HG02623 (cell line): Measurements from ENCODE around the gene PODXL.
"Not testable (repeated sequence)": the region's sequence is repeated elsewhere in the genome, so short reads cannot be mapped to it uniquely, and the experiment has no call there.

ENCODE experiments used
- ATAC-seq: cut with Tn5 transposase; IDR thresholded peaks from one replicate; pipeline ENCODE4 v1.9.1; 2021; ENCODE audit warnings: moderate library complexity; ENCODE audit not compliant: unreplicated experiment

Gene PODXL

DNA sequence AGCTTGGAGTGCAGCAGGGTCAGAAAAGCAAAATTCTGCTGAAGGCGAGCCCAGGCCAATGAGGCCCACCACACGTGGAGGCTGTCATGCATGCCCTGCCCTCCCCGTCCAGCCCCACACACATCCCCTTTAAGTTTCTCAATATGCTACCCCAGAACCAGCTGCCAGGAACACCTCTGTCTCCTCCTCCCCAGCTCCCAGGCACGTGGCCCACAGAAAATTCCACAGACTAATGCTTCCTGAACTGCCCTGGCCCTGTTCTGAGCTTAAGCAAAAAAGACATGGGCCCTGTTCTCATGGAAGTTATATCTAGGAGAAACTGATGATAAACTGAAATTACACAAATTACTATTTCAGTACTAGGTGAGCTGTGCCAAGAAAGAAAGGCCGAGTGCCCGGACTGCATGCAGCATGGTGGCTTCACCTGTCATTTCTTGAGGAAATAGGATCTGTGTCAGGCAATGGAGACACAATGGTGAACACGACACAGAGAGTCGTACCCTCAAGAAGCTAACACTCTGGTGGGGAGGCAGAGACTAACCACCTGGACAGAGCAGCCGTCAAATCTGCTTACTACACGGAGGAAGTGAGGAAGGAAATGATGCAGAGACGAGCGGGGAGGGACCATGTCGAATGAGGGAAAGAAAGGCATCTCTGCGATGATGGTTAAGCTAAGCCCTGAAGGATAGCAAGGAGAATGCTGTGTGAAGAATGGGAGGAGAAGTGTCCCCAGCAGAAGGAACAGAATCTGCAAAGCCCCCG is 44.5 kb downstream of the PODXL start:
- ATAC-seq: no peak

DNA sequence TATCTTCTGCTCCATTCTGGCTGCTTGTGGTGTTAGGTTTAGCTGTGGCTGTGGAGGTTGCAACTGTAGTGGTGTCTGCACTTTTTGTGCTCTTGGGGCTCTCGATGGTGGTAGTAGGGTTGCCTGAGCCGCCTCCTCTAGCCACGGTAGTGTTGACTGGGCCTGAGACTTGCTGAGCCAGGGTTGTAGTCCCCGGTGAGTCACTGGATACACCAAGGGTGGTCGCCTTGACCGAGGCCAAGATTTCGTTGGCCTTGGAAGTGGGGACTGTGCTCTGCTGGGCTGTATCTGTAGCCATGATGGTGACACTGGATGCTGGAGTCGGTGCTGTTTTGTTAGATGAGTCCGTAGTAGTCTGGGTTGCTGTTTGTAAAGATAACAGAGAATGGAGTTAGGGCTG is 45.4 kb downstream of the PODXL start:
- ATAC-seq: no peak

DNA sequence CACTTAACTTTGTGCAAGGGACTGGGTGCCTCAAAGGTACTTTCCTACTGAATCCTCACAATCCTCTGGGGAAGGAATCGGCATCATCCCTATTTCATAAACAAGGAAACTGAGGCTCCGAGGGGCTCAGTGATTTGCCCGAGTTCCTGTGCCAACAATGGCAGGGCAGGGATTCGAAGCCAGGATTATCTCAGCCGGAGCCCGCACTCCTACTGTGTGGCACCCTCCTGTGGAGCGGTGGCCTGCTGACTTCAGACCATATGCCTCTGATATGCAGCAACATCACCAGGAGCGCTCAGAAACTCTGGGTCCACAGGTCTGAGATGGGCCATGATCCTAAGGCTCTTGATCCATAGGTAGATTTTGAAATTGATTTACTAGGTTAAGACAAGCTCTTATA is 46.6 kb downstream of the PODXL start:
- ATAC-seq: no peak

DNA sequence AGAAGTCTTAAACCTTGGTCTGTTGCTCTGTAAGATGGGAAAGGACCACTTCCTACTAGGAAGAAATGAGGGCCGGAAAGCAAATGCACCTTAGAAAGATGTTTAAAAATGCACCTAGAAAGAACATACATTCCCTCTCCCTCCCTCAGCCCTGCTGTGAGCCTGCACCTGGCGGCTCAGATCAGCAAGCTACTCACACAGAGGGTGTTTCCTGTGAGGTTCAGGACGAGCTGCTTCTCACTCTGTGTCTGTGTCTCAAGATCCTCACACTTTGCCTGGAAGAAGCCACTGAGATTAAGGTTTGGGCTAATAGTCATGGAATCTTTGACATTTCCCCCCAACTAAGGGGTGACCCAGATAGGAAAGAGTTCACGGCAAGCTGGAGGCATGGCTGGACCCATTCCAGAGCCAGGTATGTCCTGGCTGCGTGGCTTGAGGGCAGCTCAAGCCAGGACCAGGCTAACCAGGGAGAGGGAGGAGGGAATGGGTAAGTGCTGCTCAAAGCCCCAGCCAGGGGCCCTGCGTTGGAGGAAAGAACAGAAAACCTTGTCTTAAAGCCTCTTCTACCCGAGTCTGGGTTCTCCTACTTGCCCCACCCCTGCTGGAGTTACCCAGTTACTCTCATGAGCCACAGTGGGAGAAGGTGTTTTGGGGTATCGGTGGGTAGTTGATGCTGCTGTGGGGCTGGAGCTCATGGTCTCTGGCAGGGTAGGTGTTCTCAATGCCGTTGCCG is 47.5 kb downstream of the PODXL start:
- ATAC-seq: no peak

DNA sequence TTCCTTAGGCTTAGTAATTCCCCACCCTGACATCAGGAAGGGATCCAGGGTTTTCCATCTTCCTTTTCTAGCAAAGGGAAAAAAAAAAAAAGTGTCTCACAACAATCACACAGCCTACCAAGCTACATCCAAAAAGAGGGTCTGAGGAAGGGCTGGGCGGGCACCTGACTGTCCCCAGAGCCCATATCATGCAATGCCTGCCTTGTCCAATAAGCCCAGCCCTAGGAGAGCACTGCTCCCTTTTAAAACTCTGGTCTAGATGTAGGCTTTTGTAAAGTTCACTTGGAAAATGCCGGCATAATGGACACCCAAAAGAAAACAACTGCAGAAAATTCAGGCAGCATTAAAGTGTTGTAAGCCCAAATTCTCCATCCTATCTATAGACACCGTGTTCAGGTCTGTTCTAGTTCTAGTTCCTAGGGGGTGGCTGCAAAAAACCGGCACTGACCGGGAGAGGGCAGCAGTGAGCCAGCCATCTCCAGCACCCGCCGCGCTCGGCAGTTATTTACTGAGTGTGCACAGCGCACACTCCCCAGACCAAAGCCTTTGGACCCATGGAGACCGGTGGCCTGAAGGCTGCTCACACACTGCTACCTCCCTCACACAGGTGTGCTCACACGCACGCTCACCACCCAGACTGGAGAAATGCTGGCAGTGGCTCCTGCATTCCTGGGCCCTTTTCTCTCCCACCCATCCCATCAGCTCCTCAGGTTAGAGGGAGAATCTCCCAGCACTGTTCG is 48.7 kb downstream of the PODXL start:
- ATAC-seq: no peak

DNA sequence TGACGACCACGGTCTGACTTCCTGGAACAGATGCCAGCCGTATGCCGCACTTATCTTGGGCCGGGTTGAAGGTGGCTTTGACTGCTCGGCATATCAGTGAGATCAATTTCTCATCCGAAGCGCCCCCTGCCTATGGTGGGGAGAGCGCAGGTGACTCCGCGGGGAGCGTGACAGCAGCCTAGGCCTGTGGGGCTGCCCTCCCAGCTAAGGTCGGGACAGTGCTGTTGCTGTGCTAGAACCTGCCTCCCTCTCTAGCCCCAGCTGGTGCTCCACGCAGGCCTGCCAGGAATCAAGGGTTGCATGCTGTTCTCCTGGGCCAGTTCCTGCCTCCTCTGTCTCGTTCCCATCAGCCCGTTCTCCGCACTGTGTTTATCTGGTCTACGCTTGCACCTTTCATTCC is 49.8 kb downstream of the PODXL start:
- no peak for ATAC-seq

DNA sequence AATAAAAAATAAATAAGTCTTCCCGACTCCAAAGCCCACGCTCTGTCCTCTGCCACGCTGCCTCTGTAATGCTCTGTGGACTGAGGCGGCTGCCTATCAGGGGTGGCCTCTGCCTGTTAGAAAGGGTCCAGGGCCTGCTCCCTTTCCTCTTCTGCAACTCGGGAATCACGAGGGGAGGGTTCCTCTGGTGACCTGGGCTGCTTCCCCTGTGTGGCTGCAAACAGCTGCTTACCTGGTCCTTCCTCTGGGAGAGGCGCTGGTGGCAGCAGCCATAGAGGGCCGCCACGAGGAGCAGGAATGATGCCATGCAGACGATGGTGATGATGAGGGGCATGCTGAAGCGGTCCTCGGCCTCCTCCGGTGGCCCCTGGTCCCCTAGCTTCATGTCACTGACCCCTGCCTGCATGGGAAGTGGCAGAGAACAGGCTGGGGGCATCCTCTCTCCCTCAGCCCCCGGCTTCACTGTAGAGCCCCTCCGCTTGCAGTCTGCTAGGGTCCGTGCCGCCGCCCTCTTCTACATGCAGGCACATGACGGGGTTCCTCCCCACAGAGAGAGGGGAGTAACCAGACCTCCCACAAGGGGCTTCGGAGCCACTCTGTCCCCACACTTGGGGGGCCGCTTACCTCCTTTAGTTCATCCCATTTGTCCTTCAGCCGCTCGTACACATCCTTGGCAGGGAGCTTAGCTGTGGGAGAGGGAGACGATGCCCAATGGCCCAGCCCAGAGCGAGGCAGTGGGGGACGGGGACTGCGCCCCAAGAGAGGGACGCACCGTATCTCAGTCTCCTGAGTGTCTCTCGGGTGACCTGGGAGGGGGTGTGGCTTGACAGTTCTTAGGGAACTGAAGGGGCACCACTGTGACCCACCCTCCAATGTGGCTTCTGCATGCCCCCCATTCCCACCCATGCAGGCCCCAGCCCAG is 50.5 kb downstream of the PODXL start:
- no peak for ATAC-seq

DNA sequence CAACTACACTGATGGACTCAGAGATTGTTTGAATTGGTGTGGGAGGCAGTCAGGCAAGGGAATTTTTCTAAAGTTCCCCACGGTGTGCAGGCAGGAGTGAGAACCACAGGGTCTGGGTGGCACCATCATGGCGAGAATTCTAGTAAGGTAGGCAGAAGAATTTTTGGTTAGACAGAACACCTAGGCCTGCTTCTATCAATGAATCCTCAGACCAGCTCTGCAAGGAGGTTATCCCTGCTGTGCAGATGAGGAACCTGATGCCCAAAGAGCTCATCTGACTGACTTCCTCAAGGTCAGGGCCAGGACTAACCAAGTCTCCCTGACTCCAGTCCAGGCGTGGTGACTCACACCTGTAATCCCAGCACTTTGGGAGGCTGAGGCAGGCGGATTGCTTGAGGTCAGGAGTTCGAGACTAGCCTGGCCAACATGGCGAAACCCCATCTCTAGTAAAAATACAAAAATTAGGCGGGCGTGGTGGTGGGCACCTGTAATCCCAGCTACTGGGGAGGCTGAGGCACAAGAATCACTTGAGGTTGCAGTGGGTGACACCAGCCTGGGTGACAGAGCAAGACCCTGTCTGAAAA is 51.3 kb downstream of the PODXL start:
- not testable (repeated sequence) for ATAC-seq

DNA sequence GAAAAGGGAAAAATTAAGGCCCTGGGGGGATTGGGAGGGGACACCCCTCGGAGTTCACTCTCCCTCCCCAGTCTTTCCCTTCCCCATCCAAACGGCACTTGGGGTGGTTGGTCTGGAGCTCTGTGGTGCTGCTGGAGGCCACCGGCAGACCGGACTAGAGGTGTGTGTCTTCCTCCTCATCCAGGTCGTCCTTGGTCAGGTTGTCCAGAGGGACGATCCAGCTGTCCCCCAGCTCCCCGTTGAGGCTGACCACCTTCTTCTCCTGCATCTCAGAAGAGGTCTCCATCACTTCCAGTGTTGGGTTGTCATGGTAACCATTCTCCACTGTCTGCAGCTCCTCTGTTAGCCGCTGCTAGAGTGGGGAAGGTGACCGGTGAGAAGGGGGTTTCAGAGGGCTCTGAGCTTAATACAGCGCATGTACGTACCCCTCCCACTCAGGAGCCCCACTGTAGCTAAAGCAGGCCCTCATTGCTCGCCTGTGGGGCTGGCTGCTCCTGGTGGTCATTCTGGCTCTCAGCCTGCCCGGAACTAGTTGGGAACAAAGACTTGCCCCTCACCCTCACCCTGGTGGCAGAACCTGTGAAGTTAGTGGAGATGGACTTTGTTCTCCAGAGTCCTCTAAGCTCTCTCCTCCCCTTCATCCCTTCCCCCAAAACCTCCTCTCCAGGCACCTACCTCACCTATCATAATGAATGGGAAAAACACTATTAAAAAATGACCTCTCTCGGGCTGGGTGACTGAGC is 52.1 kb downstream of the PODXL start:
- ATAC-seq: no peak

DNA sequence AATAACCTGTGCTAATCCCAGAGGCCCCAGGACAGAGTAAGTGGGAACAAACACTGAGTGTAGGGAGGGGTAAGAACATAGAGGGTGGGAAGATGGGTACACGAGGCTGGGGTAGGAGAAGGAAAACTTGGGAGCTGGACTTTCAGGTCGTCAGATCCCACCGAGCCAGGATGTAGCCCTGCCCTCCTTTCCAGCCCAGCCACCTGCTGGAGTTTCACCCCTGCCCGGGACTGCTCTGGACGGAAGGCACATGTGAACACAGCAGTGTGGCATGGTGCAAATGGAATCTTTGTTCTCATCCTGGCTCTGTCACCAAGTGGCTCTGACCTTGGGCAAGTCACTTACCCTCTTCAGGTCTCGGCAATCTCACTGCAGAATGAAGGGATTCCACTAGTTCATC is 52.8 kb downstream of the PODXL start:
- ATAC-seq: no peak

DNA sequence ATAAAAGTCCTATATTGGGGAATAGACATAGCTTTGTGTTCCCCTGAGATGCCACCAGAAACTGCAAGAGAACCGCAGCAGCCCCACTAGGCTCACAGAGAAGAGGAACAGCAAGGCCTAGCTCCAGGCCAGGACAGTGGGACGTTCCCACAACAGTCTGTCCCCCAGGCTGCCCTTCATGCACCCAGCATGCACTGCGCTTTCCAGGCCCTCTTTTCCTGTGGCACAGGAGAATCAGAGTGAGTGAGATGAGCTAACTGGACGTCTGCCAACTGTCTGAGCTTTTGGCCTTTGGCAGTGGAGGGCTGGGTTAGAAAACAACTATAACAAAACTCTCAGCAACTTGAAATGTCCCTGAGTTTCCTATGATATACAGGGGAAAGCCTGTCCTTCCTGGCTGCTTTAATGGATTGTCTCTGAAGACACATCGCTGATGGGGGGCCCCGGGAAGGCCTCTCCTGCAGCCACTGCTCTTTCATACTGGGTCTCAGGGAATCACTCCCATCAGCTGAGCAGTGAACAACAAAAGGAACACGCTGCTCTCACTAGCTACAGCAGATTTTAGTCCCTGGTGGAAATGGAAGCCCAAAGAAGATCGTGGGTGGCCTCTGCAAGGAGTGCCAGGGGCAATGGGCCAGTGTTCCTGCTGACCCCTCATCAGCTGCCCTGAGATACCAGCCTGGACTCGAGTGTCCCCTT is 53.5 kb downstream of the PODXL start:
- ATAC-seq: no peak

DNA sequence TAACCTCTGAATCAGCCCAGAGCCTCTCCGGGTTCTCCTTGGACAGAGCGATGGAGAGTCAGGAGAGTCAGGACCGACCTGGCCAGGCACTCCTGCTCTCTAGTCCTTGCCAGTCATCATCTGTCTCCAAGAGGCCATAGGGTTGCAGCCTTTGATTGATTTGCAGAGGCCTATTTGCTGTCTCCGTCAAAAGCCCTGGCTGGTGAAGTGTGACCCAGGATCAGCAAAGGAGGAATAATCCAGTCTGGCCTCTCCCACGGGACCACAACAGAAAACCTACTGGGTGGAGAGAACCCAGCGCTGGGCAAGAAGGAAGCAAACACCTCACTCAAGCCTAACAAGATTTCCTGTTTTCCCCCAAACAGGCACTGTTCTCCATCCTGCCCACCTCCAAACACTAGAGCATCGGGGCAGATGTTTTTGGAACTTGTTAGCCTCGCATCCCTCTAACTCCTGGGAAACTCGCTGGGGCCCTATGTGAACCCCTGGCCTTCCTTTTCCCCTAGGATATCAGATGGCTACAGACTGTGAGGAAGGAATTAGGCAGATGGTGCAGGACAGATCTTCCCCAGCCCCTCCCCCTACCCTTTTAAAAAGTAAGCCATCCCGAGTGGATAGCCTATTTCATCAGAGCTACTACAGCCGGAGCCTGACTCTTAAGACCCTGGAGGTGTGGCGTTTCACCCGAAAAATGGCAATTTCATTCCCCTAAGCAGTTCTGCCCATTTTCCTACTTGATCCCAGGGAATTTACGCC is 54.3 kb downstream of the PODXL start:
- ATAC-seq: no peak

DNA sequence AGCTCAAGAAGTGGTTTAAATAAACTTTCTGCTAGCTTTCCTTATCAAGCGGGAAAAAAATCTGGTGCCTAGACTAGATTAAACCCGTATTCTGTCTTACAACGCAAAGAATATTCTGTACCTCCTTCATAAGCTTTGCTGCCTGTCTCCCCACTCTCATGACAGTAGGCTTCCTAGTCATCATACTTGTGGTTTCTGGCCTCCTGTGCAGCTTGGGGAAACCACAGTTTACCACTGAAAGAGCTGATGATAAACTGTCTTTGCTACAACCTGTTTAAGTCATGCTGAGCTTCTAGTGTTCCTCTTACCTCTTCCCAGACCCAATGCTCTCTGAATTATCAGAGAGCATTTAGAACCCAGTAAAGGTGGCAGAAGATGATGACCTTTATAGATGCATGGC is 55.0 kb downstream of the PODXL start:
- peak; percentile 83 for ATAC-seq

DNA sequence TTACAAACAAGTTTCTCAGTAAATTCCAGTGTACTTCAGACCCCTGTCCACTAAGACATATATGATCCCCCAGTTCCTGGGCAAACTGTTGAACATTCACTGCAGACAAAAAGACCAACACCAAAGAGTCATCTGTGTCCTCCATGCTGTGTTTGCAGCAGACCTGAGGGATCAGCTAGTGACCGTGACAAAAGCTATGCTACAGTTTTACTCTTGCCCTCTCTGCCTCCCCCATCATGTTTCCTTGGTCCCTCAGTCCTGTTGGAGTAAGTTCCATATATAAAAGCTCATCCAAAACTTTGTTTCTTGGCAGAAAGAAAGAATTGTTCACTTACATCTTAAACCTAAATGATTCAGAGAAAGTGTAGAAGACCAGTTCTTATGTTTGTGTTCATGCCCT is 56.1 kb downstream of the PODXL start:
- no peak for ATAC-seq

DNA sequence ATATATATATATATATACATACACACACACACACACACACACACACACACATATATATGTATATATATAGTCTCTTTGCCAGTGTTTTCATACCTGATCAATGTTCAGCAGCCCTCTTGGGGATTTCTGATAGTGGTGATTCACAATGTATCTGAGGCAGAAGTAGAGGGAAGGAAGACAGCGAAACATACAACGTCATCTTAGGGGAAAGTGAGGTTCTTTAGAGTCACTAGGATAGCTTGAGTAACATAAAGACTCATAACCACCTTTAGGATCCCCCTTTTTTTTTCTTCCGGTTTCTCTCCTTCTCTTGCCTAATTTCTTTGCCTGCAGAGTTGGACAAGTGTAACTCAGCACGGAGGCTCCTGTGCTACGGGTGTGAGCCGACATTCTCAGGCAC is 56.6 kb downstream of the PODXL start:
- ATAC-seq: no peak

DNA sequence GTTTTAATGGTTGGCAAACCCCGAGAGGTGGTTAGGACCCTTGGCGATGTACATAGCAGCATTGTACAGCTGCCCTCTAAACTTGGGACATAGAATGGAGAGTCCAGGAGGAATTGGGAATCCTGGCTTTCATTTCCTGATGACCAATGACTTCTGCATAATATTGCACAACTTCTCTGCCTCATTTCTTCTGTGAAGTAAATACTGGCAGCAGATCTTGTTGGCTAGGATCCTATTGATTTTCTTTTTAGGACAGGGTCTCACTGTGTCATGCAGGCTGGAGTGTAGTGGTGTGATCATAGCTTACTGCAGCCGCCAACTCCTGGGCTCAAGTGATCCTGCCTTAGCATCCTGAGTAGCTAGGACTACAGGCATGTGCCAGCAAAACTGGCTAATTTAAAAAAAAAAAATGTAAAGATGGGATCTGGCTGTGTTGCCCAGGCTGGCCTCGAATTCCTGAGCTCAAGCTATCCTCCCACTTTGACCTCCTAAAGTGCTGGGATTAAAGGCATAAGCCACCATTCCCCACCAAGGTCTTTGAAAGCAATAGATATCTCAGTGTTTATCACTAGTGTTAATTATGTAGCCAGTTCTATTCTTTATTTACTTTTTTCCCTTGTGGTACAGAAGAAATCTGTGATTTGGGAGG is 58.1 kb downstream of the PODXL start:
- no peak for ATAC-seq

DNA sequence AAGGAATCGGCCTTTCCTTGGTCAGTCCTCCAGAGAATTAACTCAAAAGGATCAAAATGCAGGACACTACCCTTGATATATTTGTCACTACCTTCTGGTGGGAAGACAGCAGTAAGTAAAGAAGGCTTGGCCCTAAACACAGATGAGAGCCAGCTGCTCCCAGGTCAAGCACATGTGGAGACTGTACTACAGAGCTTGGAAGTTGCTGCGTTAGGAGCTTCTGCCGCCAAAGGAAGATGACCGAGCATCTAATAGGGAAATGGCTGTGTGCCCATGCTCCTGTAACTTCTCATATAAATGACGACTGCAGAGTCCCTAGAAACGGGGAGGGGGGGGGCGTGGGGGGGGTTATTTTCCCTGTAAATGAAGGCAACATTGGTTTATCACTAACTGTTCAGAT is 59.0 kb downstream of the PODXL start:
- ATAC-seq: no peak
